PC-3 (cell line): ENCODE measurements around the gene ACKR1. TPM values are rescaled to one million over a fixed set of nuclear protein-coding genes. Genes with fewer than 3 reads are reported as not detected.

Experiments used
- ATAC-seq: fragments of 200-7000 bp; cut with Tn5 transposase; 2 replicates; pipeline ENCODE4 v1.9.1; 2020; ENCODE audit warnings: mild to moderate bottlenecking, moderate library complexity
- BruUV-seq: library from RNA; stranded (reverse); fragments of 400-500 nt; replicated peaks from 2 replicates; lab custom pipeline; 2021; lab: Mats Ljungman, UMichigan
- CTCF ChIA-PET: fragments of 300-600 bp; sonication (Branson Sonifier 250); formaldehyde crosslinking; loops from one replicate; lab custom pipeline; 2022; ENCODE audit warnings: antibody characterized with exemption; lab: Charles Lee
- POLR2A ChIA-PET: fragments of 300-600 bp; sonication (Branson Sonifier 250); formaldehyde crosslinking; loops from one replicate; lab custom pipeline; 2022; ENCODE audit warnings: antibody characterized with exemption; ENCODE audit not compliant: unreplicated experiment; lab: Charles Lee
- DNase-seq: peaks from one replicate; pipeline ENCODE4 v3.0.0-alpha.2; 2015
- H2AFZ ChIP-seq: fragments of 300-600 bp; sonication (generic); 2 replicates; pipeline ENCODE4 v1.6.0; 2016; ENCODE audit warnings: antibody characterized with exemption, low read length
- H3F3A ChIP-seq: fragments of 300-600 bp; sonication (generic); one replicate; pipeline ENCODE4 v1.6.0; 2017; ENCODE audit warnings: antibody characterized with exemption, low read length, control low read depth, mild to moderate bottlenecking; ENCODE audit not compliant: unreplicated experiment
- H3K27ac ChIP-seq: fragments of 300-600 bp; sonication (generic); 2 replicates; pipeline ENCODE4 v1.5.1; 2016; ENCODE audit warnings: mild to moderate bottlenecking, low read length
- H3K27me3 ChIP-seq: fragments of 300-600 bp; sonication (generic); 2 replicates; pipeline ENCODE4 v1.6.1; 2016; ENCODE audit warnings: low read length, mixed read lengths
- H3K36me3 ChIP-seq: fragments of 300-600 bp; sonication (generic); 2 replicates; pipeline ENCODE4 v1.6.1; 2016; ENCODE audit warnings: low read depth, mixed run types, low read length, mixed read lengths
- H3K4me1 ChIP-seq: fragments of 300-600 bp; sonication (generic); 2 replicates; pipeline ENCODE4 v1.5.1; 2016; ENCODE audit warnings: low read length; ENCODE audit not compliant: insufficient read depth
- H3K4me2 ChIP-seq: fragments of 300-600 bp; sonication (generic); 2 replicates; pipeline ENCODE4 v1.6.0; 2016; ENCODE audit warnings: low read length
- H3K4me3 ChIP-seq: fragments of 300-600 bp; sonication (generic); 2 replicates; pipeline ENCODE4 v1.5.1; 2016; ENCODE audit warnings: mild to moderate bottlenecking, low read length, mixed read lengths
- H3K79me2 ChIP-seq: fragments of 300-600 bp; sonication (generic); 2 replicates; pipeline ENCODE4 v1.6.1; 2017; ENCODE audit warnings: low read length, mixed read lengths
- H3K9ac ChIP-seq: fragments of 300-600 bp; sonication (generic); 2 replicates; pipeline ENCODE4 v1.6.0; 2016; ENCODE audit warnings: mild to moderate bottlenecking, low read length
- H3K9me2 ChIP-seq: fragments of 300-600 bp; sonication (generic); replicated peaks from 2 replicates; pipeline ENCODE4 v1.6.1; 2016; ENCODE audit warnings: mixed run types, low read length, mixed read lengths
- H3K9me3 ChIP-seq: fragments of 300-600 bp; sonication (generic); 2 replicates; pipeline ENCODE4 v1.6.1; 2016; ENCODE audit warnings: low read length, mixed read lengths
- H4K20me1 ChIP-seq: fragments of 300-600 bp; sonication (generic); 2 replicates; pipeline ENCODE4 v1.6.1; 2016; ENCODE audit warnings: low read length, mixed read lengths
- CTCF ChIP-seq: fragments of 300-600 bp; sonication (generic); conservative IDR thresholded peaks from 2 replicates; pipeline ENCODE4 v1.5.1; 2017; ENCODE audit warnings: antibody characterized with exemption, low read depth, mild to moderate bottlenecking, low read length
- EZH2 ChIP-seq: fragments of 300-600 bp; sonication (generic); IDR thresholded peaks from one replicate; pipeline ENCODE4 v1.6.1; 2017; ENCODE audit warnings: antibody characterized with exemption, mild to moderate bottlenecking, low read length; ENCODE audit not compliant: unreplicated experiment
- EZH2phosphoT487 ChIP-seq: fragments of 300-600 bp; sonication (generic); IDR thresholded peaks from 2 replicates; pipeline ENCODE4 v1.6.1; 2018; ENCODE audit warnings: mild to moderate bottlenecking, antibody characterized with exemption, low read length, borderline replicate concordance
- intact Hi-C: fragments of 100-400 bp; cut with micrococcal nuclease; formaldehyde crosslinking; loops from 2 replicates; pipeline ENCODE4 v1.9.0; 2023
- total RNA-seq: library from RNA; depleted of rRNA; stranded (reverse); fragments of >200 nt; gene quantifications from 2 replicates; pipeline ENCODE4 v1.2.3, GENCODE V29; 2014

Gene ACKR1
- total RNA-seq, 1 experiment from 2014 or later: not detected

DNA sequence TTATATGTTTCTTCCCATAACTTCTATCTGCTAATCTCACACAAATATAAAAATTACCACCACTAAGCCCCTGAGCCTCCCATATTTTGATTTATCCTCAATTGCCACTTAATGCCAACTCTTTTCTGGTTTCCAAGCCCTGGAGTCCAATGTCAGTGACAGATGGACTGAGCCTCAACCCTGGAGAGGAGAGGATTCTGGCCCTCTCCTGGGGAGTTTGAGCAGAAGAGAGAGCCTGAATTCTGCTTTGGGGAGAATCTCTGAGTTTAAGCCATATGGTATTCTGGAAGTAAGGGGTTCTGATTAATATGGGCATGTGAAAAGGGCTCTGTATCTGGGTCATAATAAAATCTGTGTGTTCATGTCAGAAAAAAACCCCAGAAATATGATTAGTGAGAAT is 24.8 kb upstream of the ACKR1 start:
- TF ChIP-seq EZH2 (no peak), EZH2phosphoT487 (no peak), CTCF (no peak)
- Histone ChIP-seq H3K27me3 (peaks cover 47% of the 10 kb centered on the region), H3K27ac (no peak overlapping the region), H3K9me3 (no peaks in the 10 kb centered on the region), H3K4me1 (no peaks in the 10 kb centered on the region), H3F3A (no peaks in the 10 kb centered on the region), H4K20me1 (no peaks in the 10 kb centered on the region), H3K4me2 (no peak overlapping the region), H3K4me3 (no peak overlapping the region), H3K9ac (no peak overlapping the region), H3K79me2 (no peaks in the 10 kb centered on the region), H3K9me2 (no peaks in the 10 kb centered on the region), H3K36me3 (no peaks in the 10 kb centered on the region), H2AFZ (no peak overlapping the region)
- DNase-seq: no peak
- no peak for ATAC-seq
- CTCF ChIA-PET: no interaction called here
- BruUV-seq: no TSS peak
- POLR2A ChIA-PET: no interaction called here
- intact Hi-C loops: no loop called here

- H3K9me2 ChIP-seq: no peaks in the 10 kb centered on the region
- BruUV-seq: no TSS peak
- intact Hi-C loops: no loop called here
- DNase-seq (no peak), ATAC-seq (no peak)
- H2AFZ ChIP-seq: no peak overlapping the region
- no peak overlapping the region for H3K4me2 ChIP-seq
- H3K36me3 ChIP-seq: no peaks in the 10 kb centered on the region
- no peak overlapping the region for H3K9ac ChIP-seq
- POLR2A ChIA-PET: no interaction called here
- H3K4me3 ChIP-seq: no peak overlapping the region
- H4K20me1 ChIP-seq: no peaks in the 10 kb centered on the region
- no peaks in the 10 kb centered on the region for H3K79me2 ChIP-seq
- H3K9me3 ChIP-seq: no peaks in the 10 kb centered on the region
- H3F3A ChIP-seq: no peaks in the 10 kb centered on the region
- H3K4me1 ChIP-seq: no peaks in the 10 kb centered on the region
- H3K27me3 ChIP-seq: peaks cover 51% of the 10 kb centered on the region
- CTCF ChIA-PET: no interaction called here
- TF ChIP-seq CTCF (no peak), EZH2 (no peak), EZH2phosphoT487 (no peak)
- H3K27ac ChIP-seq: no peak overlapping the region
These were observed 24.2 kb upstream of the ACKR1 start for GRCh38 chr1:159180516-159180915.

GRCh38 chr1:159181328-159182024 is 23.2 kb upstream of the ACKR1 start:
- ChIA-PET CTCF (interaction anchor here (0.6 kb wide), 1 partner anchor 15 kb away, joined by 4 read pairs; no protein-coding TSS in a partner anchor), POLR2A (no interaction called here)
- BruUV-seq: no TSS peak
- DNase-seq (no peak), ATAC-seq (no peak)
- Histone ChIP-seq H3K9me2 (no peaks in the 10 kb centered on the region), H2AFZ (no peak overlapping the region), H3F3A (no peaks in the 10 kb centered on the region), H3K4me1 (no peaks in the 10 kb centered on the region), H3K27me3 (peaks cover 61% of the 10 kb centered on the region), H3K9me3 (no peaks in the 10 kb centered on the region), H3K79me2 (no peaks in the 10 kb centered on the region), H3K4me2 (no peak overlapping the region), H3K9ac (no peak overlapping the region), H3K27ac (no peak overlapping the region), H3K4me3 (no peak overlapping the region), H3K36me3 (no peaks in the 10 kb centered on the region), H4K20me1 (no peaks in the 10 kb centered on the region)
- intact Hi-C loops: no loop called here
- no peak for TF ChIP-seq CTCF
- no peak for TF ChIP-seq EZH2phosphoT487
- TF ChIP-seq EZH2: no peak
